ENCODE data around the gene GALNT16. TPM values are rescaled to one million over a fixed set of nuclear protein-coding genes. Genes with fewer than 3 reads are reported as not detected.

The GALNT16 gene
- total RNA-seq, 1 experiment from 2014 or later, result not detected

DNA sequence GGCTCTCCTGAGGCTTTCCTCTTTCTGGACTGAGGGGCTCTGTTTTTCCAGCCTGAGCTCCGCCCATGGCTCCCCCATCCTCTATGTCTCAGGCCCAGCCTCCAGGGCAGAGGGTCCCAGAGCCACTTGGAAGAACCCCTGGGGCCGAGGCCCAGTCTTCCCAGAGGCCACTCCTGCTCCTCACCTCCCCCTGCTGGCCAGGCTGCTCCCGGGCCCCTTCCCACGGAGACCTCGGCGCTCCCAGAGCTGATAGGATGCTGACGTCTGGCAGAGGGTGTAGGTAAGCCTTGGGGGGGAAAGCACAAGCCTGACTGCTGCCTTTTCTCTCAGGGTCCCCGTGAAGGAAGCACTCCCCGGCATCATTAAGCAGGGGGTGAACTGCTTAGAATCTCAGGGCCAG lies 86.8 kb downstream of the GALNT16 start:
- in situ Hi-C loops (cut with HindIII; ENCODE audit: low pct_unique_long_range_greater_than_20kb, low sequenced_read_pairs), result no loop called here
- DNase-seq (ENCODE audit: low read depth), result no peak

DNA sequence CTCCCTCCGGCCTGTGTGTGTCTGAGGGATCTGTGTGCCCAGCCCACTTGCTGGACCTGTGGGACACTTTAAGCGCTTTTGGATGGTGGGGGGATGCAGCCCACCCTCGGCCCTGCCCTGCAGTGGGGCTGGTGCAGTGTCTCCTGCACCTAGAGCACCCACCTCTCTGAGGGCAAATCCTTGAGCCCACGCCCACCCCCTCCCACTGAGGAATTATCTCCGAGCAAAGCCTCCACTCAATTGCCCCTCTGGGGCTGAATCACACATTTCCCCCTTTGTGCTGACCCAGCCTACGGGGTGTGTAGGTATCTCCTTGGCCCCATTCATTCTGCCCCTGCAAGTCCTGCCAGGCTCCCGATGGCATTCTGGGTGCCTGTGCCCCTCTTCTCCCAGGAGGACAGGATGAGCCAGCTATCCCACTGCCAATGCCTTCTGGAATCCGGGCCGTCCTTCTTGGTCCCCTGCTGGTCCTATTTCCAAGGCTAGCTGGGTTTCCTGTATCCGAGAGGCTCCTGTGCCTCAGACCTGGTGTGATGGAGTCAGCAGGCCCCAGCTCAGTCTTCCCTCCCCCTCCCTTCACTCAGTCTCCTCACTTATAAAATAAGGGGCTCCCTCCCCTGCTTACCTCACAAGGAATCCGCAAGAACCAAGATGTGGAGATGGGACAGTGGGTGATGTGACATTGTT lies 89.3 kb downstream of the GALNT16 start:
- in situ Hi-C loops (cut with HindIII; ENCODE audit: low pct_unique_long_range_greater_than_20kb, low sequenced_read_pairs), result no loop called here
- DNase-seq (ENCODE audit: low read depth), result no peak

DNA sequence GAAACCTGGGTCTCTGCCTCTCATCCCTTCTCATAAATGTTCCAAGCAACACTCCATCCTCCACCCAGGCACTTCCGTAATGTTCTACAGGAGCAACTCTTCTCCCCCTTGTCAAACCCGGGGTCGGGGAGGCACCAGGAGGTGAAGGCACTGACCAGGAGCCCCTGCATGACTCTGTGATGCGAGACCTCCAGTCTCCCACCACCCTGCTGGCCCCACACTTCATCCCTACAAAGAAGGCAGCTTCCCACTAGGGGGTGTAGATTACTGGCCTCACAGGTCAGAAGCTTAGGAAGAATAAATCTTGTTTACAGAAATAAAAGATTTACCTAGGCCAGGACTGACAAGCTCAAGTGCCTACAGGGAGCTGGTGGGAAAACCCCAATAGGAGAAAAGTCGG lies 90.9 kb downstream of the GALNT16 start:
- in situ Hi-C loops (cut with HindIII; ENCODE audit: low pct_unique_long_range_greater_than_20kb, low sequenced_read_pairs), result no loop called here
- no peak for DNase-seq (ENCODE audit: low read depth)

DNA sequence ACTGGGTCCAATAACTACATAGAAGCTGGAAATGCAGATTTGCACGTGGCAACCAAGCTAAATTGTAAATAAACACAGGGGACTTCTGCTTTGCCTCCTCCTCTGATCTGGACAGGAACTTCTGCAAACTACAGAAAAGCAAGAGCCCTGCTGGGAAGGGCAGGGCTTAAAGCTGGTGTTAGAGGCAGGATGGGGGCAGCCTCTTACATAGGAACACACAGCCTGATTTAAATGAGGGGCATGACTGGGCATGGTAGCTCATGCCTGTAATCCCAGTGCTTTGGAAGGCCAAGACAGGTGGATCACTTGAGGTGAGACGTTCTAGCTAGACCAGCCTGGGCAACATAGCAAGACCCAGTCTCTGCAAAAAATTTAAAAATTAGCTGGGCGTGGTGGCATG lies 91.4 kb downstream of the GALNT16 start:
- in situ Hi-C loops (cut with HindIII; ENCODE audit: low pct_unique_long_range_greater_than_20kb, low sequenced_read_pairs), result no loop called here

DNA sequence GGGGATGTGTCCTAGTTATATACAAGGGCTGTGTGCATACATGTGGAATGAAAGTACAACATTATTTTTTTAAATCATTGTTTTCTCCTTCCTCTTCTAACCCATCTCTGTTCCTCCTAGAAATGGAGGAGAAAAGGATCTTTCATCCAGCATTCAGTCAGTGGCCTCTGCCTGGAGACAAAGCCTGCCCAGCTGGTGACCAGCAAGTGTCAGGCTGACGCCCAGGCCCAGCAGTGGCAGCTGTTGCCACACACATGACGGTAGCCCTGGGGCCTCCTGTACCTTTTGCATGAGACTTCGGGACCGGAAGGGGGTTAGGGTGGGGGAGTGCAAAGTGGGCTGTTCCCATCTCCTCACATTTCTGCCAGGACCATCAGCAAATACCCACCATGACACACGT lies 92.0 kb downstream of the GALNT16 start:
- in situ Hi-C loops (cut with HindIII; ENCODE audit: low pct_unique_long_range_greater_than_20kb, low sequenced_read_pairs), result no loop called here
- no peak for DNase-seq (ENCODE audit: low read depth)

More for the DNA sequence above, 91.4 kb downstream of the GALNT16 start:
- no peak for DNase-seq (ENCODE audit: low read depth)

DNA sequence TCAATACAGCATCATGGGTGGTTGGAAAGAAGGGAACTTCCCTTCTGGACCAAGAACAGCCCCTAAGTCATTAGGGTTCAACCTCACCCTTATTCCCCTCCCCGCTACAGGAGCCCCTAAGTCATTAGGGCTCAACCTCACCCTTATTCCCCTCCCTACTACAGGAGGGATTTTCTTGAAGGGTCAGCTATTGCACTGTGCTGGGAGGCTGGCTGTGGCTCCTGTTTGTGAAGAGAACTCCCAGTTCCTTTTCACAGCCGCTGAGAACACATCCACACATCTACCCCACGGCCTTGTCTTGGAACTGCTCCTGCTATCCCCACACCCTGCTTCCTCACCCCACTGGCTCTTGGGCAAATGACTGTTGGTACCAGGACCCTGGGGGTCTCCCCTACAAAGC lies 93.2 kb downstream of the GALNT16 start:
- no peak for DNase-seq (ENCODE audit: low read depth)
- in situ Hi-C loops (cut with HindIII; ENCODE audit: low pct_unique_long_range_greater_than_20kb, low sequenced_read_pairs), result no loop called here

DNA sequence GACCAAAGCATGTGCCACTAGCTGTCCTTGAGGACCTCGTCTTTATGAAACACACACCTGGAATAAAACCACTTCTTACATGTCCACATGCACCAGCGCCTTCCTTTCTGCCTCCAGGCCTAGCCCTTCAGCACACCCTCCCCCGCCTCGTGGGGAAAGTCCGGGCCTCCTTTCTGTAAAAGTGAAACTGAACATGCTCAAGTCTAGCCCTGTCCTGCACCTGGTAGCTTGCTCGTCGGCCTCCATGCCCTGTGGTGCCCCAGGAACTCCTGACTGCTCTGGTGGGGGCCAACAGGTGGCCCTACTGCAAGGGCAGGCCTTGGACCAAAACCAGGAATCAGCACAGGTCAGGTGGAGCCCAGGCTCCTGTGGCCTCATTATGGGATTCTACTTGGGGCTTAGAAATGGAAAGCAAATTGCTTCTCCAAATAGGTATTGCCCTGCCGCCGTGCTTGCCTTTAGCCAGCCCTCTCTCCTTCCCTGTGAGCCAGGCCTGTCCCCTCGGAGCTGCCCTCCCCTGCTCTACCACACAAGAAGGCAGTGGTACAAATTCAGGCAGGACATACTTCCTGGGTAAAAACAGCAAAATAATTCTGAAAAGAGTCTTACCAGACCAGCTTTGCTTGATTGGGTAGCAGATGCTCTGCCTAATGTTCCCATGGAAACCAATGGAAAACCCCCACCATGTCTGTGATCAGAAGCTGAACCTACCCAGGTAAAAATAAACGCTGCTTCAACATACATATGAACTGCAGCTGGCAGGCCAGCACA lies 94.6 kb downstream of the GALNT16 start:
- no peak for DNase-seq (ENCODE audit: low read depth)
- in situ Hi-C loops (cut with HindIII; ENCODE audit: low pct_unique_long_range_greater_than_20kb, low sequenced_read_pairs), result no loop called here

DNA sequence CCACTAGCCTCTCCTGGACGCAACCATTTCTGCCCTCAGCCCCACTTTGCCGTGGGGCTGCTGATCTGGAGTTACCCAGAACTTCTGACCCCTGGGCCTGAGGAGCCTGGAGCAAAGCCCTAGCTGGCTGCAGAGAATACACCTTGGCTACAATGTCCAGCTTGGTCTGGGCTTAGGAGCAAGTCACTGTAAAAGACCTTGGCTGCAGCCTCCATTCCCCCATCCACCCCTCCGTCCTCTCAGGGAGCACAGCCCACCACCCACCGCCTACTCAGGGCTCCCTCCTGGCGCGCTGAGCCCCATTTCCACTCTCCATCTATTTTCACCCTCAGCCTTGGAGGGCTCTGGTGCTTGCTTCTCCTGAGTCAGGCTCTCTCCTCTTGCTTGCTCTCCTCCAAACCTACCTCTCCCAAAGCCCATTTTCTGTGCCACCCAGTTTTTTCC lies 95.2 kb downstream of the GALNT16 start:
- in situ Hi-C loops (cut with HindIII; ENCODE audit: low pct_unique_long_range_greater_than_20kb, low sequenced_read_pairs), result no loop called here
- no peak for DNase-seq (ENCODE audit: low read depth)

DNA sequence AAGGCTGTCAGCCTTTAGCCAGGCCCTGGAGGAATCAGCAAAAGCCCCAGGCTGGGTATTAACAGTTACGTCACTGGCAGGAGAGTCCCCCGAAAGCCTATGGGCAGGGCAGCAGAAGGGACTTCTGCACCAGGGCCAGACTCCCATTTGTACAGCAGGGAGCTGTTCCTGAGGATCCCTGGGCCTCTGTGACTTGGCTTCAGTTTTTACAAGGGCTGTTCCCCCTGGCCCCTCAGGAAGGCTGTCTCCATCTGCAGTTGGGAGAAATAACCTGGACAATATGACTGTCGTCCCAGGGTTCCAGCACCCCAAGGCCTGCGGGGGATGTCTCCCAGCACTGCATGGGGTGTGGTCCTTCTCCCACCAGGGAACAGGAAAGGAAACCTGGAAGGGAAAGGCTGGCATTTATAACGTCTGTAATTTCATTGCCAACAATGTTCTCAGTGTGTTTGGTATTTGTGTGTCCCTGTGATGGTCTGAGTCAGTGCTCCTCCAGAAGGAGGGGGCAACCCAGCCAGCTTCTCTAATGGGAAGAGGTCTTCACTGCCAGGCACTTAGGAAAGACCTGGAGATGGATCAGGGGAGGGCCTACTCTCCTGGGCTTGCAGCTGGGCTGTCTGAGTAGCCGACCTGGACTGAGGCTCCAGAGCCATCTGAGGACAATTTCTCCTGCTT lies 95.8 kb downstream of the GALNT16 start:
- in situ Hi-C loops (cut with HindIII; ENCODE audit: low pct_unique_long_range_greater_than_20kb, low sequenced_read_pairs), result no loop called here
- no peak for DNase-seq (ENCODE audit: low read depth)

DNA sequence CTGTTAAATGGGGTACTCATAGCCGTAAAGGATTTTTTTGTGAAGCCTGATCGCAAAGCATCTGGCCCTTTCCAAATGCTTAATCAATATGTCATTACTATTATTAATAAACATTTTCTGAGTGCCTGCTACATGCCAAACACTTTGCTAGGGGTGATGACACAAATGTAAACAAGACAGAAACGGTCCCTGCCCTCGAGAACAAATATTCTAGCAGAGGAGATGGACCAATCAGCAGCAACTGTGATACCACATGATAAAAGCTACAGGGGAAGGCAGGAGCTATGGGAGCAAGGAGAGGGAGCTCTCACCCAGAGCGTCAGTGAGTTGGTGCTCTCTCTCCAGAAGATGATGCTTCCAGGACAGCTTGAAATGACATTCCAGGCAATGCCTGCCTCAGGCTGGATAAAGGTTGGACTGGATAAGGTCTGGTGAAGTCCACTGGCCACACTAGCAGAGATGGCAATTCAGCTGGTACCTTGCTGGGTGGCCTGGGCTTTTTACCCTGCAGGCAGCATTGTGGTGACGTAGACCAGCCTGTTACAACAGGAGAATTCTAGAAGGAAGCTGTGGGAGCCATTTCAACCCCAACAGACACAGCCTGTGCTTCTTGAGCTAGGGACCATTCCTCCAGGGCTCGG lies 97.1 kb downstream of the GALNT16 start:
- in situ Hi-C loops (cut with HindIII; ENCODE audit: low pct_unique_long_range_greater_than_20kb, low sequenced_read_pairs), result no loop called here
- no peak for DNase-seq (ENCODE audit: low read depth)

DNA sequence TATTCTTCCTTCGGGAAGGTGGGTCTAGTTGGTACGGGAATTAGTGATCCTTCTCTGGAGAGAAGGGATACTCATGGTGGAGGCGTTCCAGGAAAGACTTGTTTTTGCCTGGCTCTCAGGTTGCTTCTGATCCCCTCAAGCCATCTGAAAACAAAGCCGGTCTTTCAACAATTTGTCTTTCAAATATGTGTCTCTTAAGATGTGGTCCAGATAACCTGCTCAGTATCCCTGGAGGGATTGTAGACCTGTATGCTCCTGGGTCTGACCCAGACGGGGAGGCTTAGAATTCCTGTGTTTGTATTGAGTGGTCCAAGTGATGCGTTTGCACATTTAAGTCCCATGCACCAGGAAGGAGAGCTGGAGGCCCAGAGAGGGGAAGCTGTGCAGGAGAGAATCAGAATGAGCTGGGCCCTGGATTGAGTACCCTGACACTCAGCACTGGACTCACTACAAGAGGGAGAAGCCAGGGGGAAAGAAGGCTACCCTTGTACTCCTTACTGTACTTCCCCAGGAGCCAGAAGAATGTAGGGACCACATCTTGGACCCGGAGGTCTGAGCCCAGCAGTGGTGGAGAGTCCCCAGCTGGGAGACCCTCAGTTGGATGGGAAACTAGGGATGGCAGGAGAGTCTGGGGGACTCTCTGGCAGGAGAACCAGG lies 97.7 kb downstream of the GALNT16 start:
- in situ Hi-C loops (cut with HindIII; ENCODE audit: low pct_unique_long_range_greater_than_20kb, low sequenced_read_pairs), result no loop called here
- DNase-seq (ENCODE audit: low read depth), result no peak

DNA sequence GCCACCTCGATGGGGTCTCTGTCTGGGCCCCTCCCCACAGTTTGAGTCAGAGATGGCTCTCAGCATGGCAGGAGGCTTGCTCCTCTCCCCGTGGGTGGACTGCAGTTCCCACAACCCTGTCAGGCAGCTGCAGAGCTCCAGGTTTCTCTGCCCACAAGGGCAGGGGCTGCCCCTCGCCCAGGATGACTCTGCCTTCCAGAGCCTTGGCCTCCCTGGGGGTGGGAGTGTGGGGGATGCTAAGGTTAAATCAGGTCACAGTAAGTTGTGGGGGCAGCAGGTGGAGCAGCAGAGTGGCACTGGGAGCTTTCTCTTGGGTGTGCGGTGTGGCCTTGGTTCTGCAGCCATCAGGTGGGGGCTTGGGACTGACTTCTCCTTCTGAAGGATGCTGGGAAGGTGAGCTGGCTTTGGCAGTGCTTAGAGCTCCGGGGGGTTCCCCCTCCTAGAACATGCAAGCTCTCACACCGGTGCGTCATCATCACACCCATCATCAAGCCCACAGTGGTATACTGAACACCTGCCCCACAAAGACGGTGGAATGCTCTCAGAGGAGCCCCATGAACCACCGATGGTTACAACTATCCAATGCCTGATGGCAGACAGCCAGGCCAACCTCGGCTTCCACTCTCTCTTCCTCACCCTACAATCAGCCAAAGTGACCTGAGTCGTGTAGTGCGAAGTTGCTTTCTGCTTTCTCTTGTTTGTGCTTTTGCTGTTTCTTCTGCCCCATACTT lies 98.4 kb downstream of the GALNT16 start:
- in situ Hi-C loops (cut with HindIII; ENCODE audit: low pct_unique_long_range_greater_than_20kb, low sequenced_read_pairs), result no loop called here
- no peak for DNase-seq (ENCODE audit: low read depth)

DNA sequence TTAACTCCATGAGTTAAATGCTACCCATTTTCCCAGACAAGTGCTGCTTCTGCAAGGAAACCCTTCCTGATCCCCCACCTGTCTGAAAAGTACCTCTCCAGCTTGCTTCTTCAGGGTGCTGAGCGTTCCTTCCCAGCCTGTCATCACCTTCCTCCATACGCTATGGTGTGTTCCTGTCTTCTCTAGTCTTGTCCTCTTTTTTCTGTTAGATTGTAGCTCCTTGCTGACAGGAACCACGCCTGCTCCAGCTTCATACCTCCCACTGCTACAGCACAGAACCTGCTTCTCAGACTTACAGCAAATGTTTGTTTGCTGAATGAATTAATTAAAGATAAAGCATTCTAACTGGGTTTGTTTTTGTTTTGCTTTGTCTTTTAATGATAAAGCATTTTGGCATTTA lies 99.0 kb downstream of the GALNT16 start:
- no peak for DNase-seq (ENCODE audit: low read depth)
- in situ Hi-C loops (cut with HindIII; ENCODE audit: low pct_unique_long_range_greater_than_20kb, low sequenced_read_pairs), result no loop called here

DNA sequence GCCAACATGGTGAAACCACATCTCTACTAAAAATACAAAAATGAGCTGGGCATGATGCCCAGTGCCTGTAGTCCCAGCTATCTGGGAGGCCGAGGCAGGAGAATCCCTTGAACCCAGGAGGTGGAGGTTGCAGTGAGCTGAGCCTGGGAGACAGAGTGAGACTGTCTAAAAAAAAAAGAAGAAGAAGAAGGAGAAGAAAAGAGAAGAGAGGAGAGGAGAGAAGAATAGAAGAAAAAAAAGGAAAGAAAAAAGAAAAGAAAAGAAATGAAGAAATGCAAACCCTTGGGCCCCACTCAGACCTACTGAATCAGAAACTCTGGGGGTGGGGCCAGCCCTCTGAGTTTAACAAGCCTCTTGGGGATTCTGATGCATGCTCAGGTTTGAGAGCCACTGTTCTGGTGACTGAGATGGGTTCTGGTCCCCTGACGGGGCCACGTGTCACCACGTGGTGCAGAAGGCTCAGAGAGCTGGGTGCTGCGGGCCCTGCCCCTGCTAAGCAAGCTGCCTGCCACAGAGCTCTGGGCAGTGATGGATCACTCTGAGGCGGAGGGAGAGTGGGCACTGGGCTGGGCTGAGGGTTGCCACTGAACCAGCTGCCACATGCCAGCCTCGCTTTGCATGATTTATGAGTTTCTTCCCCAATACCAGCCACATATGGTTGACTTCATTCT lies 100.6 kb downstream of the GALNT16 start:
- DNase-seq (ENCODE audit: low read depth), result no peak
- in situ Hi-C loops (cut with HindIII; ENCODE audit: low pct_unique_long_range_greater_than_20kb, low sequenced_read_pairs), result no loop called here

DNA sequence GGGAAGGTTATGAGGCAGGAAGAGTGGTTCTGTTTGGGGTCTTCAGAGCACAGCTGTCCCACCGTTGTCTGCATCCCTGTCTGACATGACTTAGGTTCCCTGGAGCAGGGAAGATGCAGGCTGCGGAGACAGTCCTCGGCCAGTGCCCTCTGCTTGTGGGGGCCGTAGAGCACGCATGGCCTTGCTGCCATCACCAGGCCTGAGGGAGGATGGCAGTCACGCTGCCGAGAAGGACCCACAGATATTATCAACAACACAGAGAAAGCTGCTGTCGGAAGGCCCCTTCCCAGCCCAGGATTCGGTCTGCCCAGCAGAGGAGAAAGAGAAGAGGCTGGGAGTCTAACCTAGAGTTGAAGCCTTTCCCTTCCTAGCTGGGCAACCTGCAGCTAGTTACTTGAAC lies 103.1 kb downstream of the GALNT16 start:
- in situ Hi-C loops (cut with HindIII; ENCODE audit: low pct_unique_long_range_greater_than_20kb, low sequenced_read_pairs), result no loop called here

DNA sequence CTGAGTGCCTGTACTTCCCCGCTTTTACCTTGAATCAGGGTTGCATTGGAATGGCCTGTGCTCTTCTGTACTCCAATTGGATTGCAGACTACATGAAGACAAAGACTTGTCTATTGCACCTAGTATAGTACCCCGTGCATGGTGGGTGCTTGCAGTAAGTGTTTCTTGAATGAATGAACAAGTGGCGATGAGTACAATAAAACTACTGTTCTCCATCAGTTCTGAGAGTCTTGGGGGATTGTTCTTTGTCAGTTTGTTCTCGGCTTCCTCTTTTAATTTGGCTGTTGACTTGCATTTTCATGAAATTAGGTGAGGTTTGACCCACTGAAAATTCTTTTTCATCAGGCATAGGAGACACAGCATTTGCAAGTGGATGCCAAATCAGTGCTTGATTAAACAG lies 104.0 kb downstream of the GALNT16 start:
- no peak for DNase-seq (ENCODE audit: low read depth)
- in situ Hi-C loops (cut with HindIII; ENCODE audit: low pct_unique_long_range_greater_than_20kb, low sequenced_read_pairs), result no loop called here

More for the DNA sequence above, 103.1 kb downstream of the GALNT16 start:
- no peak for DNase-seq (ENCODE audit: low read depth)

DNA sequence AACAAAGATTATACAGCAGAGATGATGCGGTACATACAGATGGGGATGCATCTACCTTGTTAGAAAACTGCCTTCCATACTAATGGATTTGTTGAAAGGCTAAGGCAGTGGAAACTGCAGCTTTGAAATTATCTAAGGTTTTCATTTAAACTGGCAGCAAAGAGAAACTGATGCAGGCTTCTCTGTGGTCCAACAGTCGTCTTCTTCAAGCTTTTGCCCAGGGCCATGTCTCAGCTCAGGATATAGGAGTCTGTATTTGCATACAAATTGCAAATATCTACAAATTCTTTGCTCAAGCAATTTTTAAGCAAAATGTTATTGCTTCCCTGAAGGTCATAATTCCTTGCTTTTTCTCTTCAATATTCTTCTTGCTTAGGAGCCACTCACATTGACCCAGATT lies 104.4 kb downstream of the GALNT16 start:
- no peak for DNase-seq (ENCODE audit: low read depth)
- in situ Hi-C loops (cut with HindIII; ENCODE audit: low pct_unique_long_range_greater_than_20kb, low sequenced_read_pairs), result no loop called here

Data from Caki2 (cell line).